ENCODE data around the gene RBMS3.

Gene RBMS3

GRCh38 chr3:29594261-29594660, 313.4 kb downstream of the RBMS3 start:
- H3K27me3 ChIP-seq (ENCODE audit: control insufficient read depth in 2 of 2, insufficient read depth in 2 of 2, low read length in 2 of 2): no peaks in the 10 kb centered on the region

GRCh38 chr3:29597376-29598008, 316.6 kb downstream of the RBMS3 start:
- H3K27me3 ChIP-seq (ENCODE audit: control insufficient read depth in 2 of 2, insufficient read depth in 2 of 2, low read length in 2 of 2): no peaks in the 10 kb centered on the region

More at GRCh38 chr3:29594261-29594660, 313.4 kb downstream of the RBMS3 start:
- no peak overlapping the region for H3K9ac ChIP-seq (ENCODE audit: low read depth in 1 of 2, low read length in 2 of 2)
- no peak overlapping the region for H3K27ac ChIP-seq (ENCODE audit: low read depth in 2 of 2, low read length in 2 of 2)
- no peak overlapping the region for H3K4me3 ChIP-seq (ENCODE audit: low read length in 2 of 2)
- no peaks in the 10 kb centered on the region for H3K9me3 ChIP-seq (ENCODE audit: control insufficient read depth in 2 of 2, low read length in 2 of 2)
- H3K4me1 ChIP-seq (ENCODE audit: control insufficient read depth in 2 of 2, insufficient read depth in 2 of 2, low read length in 2 of 2): no peaks in the 10 kb centered on the region
- no peaks in the 10 kb centered on the region for H3K36me3 ChIP-seq (ENCODE audit: control insufficient read depth in 2 of 2, insufficient read depth in 2 of 2, low read length in 2 of 2)

GRCh38 chr3:29601861-29602585, 321.2 kb downstream of the RBMS3 start:
- no peaks in the 10 kb centered on the region for H3K4me1 ChIP-seq (ENCODE audit: control insufficient read depth in 2 of 2, insufficient read depth in 2 of 2, low read length in 2 of 2)
- no peak overlapping the region for H3K4me3 ChIP-seq (ENCODE audit: low read length in 2 of 2)
- H3K9me3 ChIP-seq (ENCODE audit: control insufficient read depth in 2 of 2, low read length in 2 of 2): no peaks in the 10 kb centered on the region
- no peaks in the 10 kb centered on the region for H3K27me3 ChIP-seq (ENCODE audit: control insufficient read depth in 2 of 2, insufficient read depth in 2 of 2, low read length in 2 of 2)
- no peak overlapping the region for H3K27ac ChIP-seq (ENCODE audit: low read depth in 2 of 2, low read length in 2 of 2)
- no peak overlapping the region for H3K9ac ChIP-seq (ENCODE audit: low read depth in 1 of 2, low read length in 2 of 2)
- H3K36me3 ChIP-seq (ENCODE audit: control insufficient read depth in 2 of 2, insufficient read depth in 2 of 2, low read length in 2 of 2): no peaks in the 10 kb centered on the region

More at GRCh38 chr3:29597376-29598008, 316.6 kb downstream of the RBMS3 start:
- no peaks in the 10 kb centered on the region for H3K4me1 ChIP-seq (ENCODE audit: control insufficient read depth in 2 of 2, insufficient read depth in 2 of 2, low read length in 2 of 2)
- H3K36me3 ChIP-seq (ENCODE audit: control insufficient read depth in 2 of 2, insufficient read depth in 2 of 2, low read length in 2 of 2): no peaks in the 10 kb centered on the region
- no peak overlapping the region for H3K9ac ChIP-seq (ENCODE audit: low read depth in 1 of 2, low read length in 2 of 2)
- H3K27ac ChIP-seq (ENCODE audit: low read depth in 2 of 2, low read length in 2 of 2): no peak overlapping the region
- H3K9me3 ChIP-seq (ENCODE audit: control insufficient read depth in 2 of 2, low read length in 2 of 2): no peaks in the 10 kb centered on the region
- H3K4me3 ChIP-seq (ENCODE audit: low read length in 2 of 2): no peak overlapping the region

GRCh38 chr3:29605845-29606244, 325.0 kb downstream of the RBMS3 start:
- no peaks in the 10 kb centered on the region for H3K4me1 ChIP-seq (ENCODE audit: control insufficient read depth in 2 of 2, insufficient read depth in 2 of 2, low read length in 2 of 2)
- H3K36me3 ChIP-seq (ENCODE audit: control insufficient read depth in 2 of 2, insufficient read depth in 2 of 2, low read length in 2 of 2): no peaks in the 10 kb centered on the region
- H3K27ac ChIP-seq (ENCODE audit: low read depth in 2 of 2, low read length in 2 of 2): no peak overlapping the region
- no peak overlapping the region for H3K9ac ChIP-seq (ENCODE audit: low read depth in 1 of 2, low read length in 2 of 2)
- H3K27me3 ChIP-seq (ENCODE audit: control insufficient read depth in 2 of 2, insufficient read depth in 2 of 2, low read length in 2 of 2): no peaks in the 10 kb centered on the region
- no peaks in the 10 kb centered on the region for H3K9me3 ChIP-seq (ENCODE audit: control insufficient read depth in 2 of 2, low read length in 2 of 2)
- H3K4me3 ChIP-seq (ENCODE audit: low read length in 2 of 2): no peak overlapping the region

GRCh38 chr3:29606416-29606815, 325.5 kb downstream of the RBMS3 start:
- Histone ChIP-seq H3K4me1 (ENCODE audit: control insufficient read depth in 2 of 2, insufficient read depth in 2 of 2, low read length in 2 of 2) (no peaks in the 10 kb centered on the region), H3K27ac (ENCODE audit: low read depth in 2 of 2, low read length in 2 of 2) (no peak overlapping the region), H3K27me3 (ENCODE audit: control insufficient read depth in 2 of 2, insufficient read depth in 2 of 2, low read length in 2 of 2) (no peaks in the 10 kb centered on the region), H3K9me3 (ENCODE audit: control insufficient read depth in 2 of 2, low read length in 2 of 2) (no peaks in the 10 kb centered on the region), H3K4me3 (ENCODE audit: low read length in 2 of 2) (no peak overlapping the region), H3K36me3 (ENCODE audit: control insufficient read depth in 2 of 2, insufficient read depth in 2 of 2, low read length in 2 of 2) (no peaks in the 10 kb centered on the region), H3K9ac (ENCODE audit: low read depth in 1 of 2, low read length in 2 of 2) (no peak overlapping the region)

- H3K27me3 ChIP-seq (ENCODE audit: control insufficient read depth in 2 of 2, insufficient read depth in 2 of 2, low read length in 2 of 2): no peaks in the 10 kb centered on the region
- no peak overlapping the region for H3K9ac ChIP-seq (ENCODE audit: low read depth in 1 of 2, low read length in 2 of 2)
- no peaks in the 10 kb centered on the region for H3K4me1 ChIP-seq (ENCODE audit: control insufficient read depth in 2 of 2, insufficient read depth in 2 of 2, low read length in 2 of 2)
- no peaks in the 10 kb centered on the region for H3K9me3 ChIP-seq (ENCODE audit: control insufficient read depth in 2 of 2, low read length in 2 of 2)
- no peak overlapping the region for H3K4me3 ChIP-seq (ENCODE audit: low read length in 2 of 2)
- no peak overlapping the region for H3K27ac ChIP-seq (ENCODE audit: low read depth in 2 of 2, low read length in 2 of 2)
- H3K36me3 ChIP-seq (ENCODE audit: control insufficient read depth in 2 of 2, insufficient read depth in 2 of 2, low read length in 2 of 2): no peaks in the 10 kb centered on the region
These were observed 327.8 kb downstream of the RBMS3 start for GRCh38 chr3:29608414-29609327.

GRCh38 chr3:29609328-29609811, 328.5 kb downstream of the RBMS3 start:
- H3K4me1 ChIP-seq (ENCODE audit: control insufficient read depth in 2 of 2, insufficient read depth in 2 of 2, low read length in 2 of 2): no peaks in the 10 kb centered on the region
- H3K27me3 ChIP-seq (ENCODE audit: control insufficient read depth in 2 of 2, insufficient read depth in 2 of 2, low read length in 2 of 2): no peaks in the 10 kb centered on the region
- H3K9me3 ChIP-seq (ENCODE audit: control insufficient read depth in 2 of 2, low read length in 2 of 2): no peaks in the 10 kb centered on the region
- no peak overlapping the region for H3K4me3 ChIP-seq (ENCODE audit: low read length in 2 of 2)
- no peak overlapping the region for H3K9ac ChIP-seq (ENCODE audit: low read depth in 1 of 2, low read length in 2 of 2)
- H3K27ac ChIP-seq (ENCODE audit: low read depth in 2 of 2, low read length in 2 of 2): no peak overlapping the region
- no peaks in the 10 kb centered on the region for H3K36me3 ChIP-seq (ENCODE audit: control insufficient read depth in 2 of 2, insufficient read depth in 2 of 2, low read length in 2 of 2)

GRCh38 chr3:29610781-29611180, 329.9 kb downstream of the RBMS3 start:
- Histone ChIP-seq H3K9me3 (ENCODE audit: control insufficient read depth in 2 of 2, low read length in 2 of 2) (no peaks in the 10 kb centered on the region), H3K27me3 (ENCODE audit: control insufficient read depth in 2 of 2, insufficient read depth in 2 of 2, low read length in 2 of 2) (no peaks in the 10 kb centered on the region), H3K36me3 (ENCODE audit: control insufficient read depth in 2 of 2, insufficient read depth in 2 of 2, low read length in 2 of 2) (no peaks in the 10 kb centered on the region), H3K27ac (ENCODE audit: low read depth in 2 of 2, low read length in 2 of 2) (no peak overlapping the region), H3K4me1 (ENCODE audit: control insufficient read depth in 2 of 2, insufficient read depth in 2 of 2, low read length in 2 of 2) (no peaks in the 10 kb centered on the region), H3K4me3 (ENCODE audit: low read length in 2 of 2) (no peak overlapping the region), H3K9ac (ENCODE audit: low read depth in 1 of 2, low read length in 2 of 2) (no peak overlapping the region)

- Histone ChIP-seq H3K36me3 (ENCODE audit: control insufficient read depth in 2 of 2, insufficient read depth in 2 of 2, low read length in 2 of 2) (no peaks in the 10 kb centered on the region), H3K27me3 (ENCODE audit: control insufficient read depth in 2 of 2, insufficient read depth in 2 of 2, low read length in 2 of 2) (no peaks in the 10 kb centered on the region), H3K4me3 (ENCODE audit: low read length in 2 of 2) (no peak overlapping the region), H3K9me3 (ENCODE audit: control insufficient read depth in 2 of 2, low read length in 2 of 2) (no peaks in the 10 kb centered on the region), H3K9ac (ENCODE audit: low read depth in 1 of 2, low read length in 2 of 2) (no peak overlapping the region), H3K4me1 (ENCODE audit: control insufficient read depth in 2 of 2, insufficient read depth in 2 of 2, low read length in 2 of 2) (no peaks in the 10 kb centered on the region), H3K27ac (ENCODE audit: low read depth in 2 of 2, low read length in 2 of 2) (no peak overlapping the region)
These were observed 330.4 kb downstream of the RBMS3 start for GRCh38 chr3:29611252-29611651.

- Histone ChIP-seq H3K4me1 (ENCODE audit: control insufficient read depth in 2 of 2, insufficient read depth in 2 of 2, low read length in 2 of 2) (no peaks in the 10 kb centered on the region), H3K27me3 (ENCODE audit: control insufficient read depth in 2 of 2, insufficient read depth in 2 of 2, low read length in 2 of 2) (no peaks in the 10 kb centered on the region), H3K9ac (ENCODE audit: low read depth in 1 of 2, low read length in 2 of 2) (no peak overlapping the region), H3K9me3 (ENCODE audit: control insufficient read depth in 2 of 2, low read length in 2 of 2) (no peaks in the 10 kb centered on the region), H3K27ac (ENCODE audit: low read depth in 2 of 2, low read length in 2 of 2) (no peak overlapping the region), H3K36me3 (ENCODE audit: control insufficient read depth in 2 of 2, insufficient read depth in 2 of 2, low read length in 2 of 2) (no peaks in the 10 kb centered on the region), H3K4me3 (ENCODE audit: low read length in 2 of 2) (no peak overlapping the region)
These were observed 331.7 kb downstream of the RBMS3 start for GRCh38 chr3:29612536-29612935.
